Tibial nerve (tissue), 4 donors: ENCODE results near the gene GFRA3. TPM values are rescaled to one million over a fixed set of nuclear protein-coding genes. Genes with fewer than 3 reads are reported as not detected.
"Not testable (repeated sequence)": the region's sequence is repeated elsewhere in the genome, so short reads cannot be mapped to it uniquely, and the experiment has no call there.

ENCODE experiments used
- DNase-seq, 2 donors: peaks; one replicate each; pipeline ENCODE4 v3.0.0-alpha.2; 2019; ENCODE audit warnings: low spot score in 2 of 2
- H3K27ac ChIP-seq, 4 donors: fragments of 200-600 bp; sonication (generic) in 3 of 4; one replicate each; pipeline ENCODE4 v1.5.1; 2017 to 2019; ENCODE audit warnings: mild to moderate bottlenecking in 1 of 4
- H3K27me3 ChIP-seq, 2 donors: fragments of 200-600 bp; sonication (generic) in 1 of 2; one replicate each; pipeline versions ENCODE4 v1.5.1 to v1.6.0; 2017 to 2019
- H3K36me3 ChIP-seq, 3 donors: fragments of 200-600 bp; sonication (generic); one replicate each; pipeline ENCODE4 v1.5.1; 2018 to 2019
- H3K4me1 ChIP-seq, 4 donors: fragments of 200-600 bp; sonication (generic) in 3 of 4; one replicate each; pipeline ENCODE4 v1.5.1; 2017 to 2019
- H3K4me3 ChIP-seq, 4 donors: fragments of 200-600 bp; sonication (generic) in 3 of 4; one replicate each; pipeline ENCODE4 v1.5.1; 2017 to 2019; ENCODE audit warnings: mild to moderate bottlenecking in 1 of 4, moderate library complexity in 1 of 4
- H3K9me3 ChIP-seq, 4 donors: fragments of 200-600 bp; sonication (generic) in 3 of 4; one replicate each; pipeline ENCODE4 v1.5.1; 2017 to 2019
- CTCF ChIP-seq, 5 experiments: fragments of 200-600 bp in 3 of 5; fragments of 450-650 bp in 2 of 5; sonication (generic) in 3 of 5; IDR thresholded peaks; one replicate each; pipeline ENCODE4 v1.5.1; 2016 to 2019; ENCODE audit warnings: antibody characterized with exemption in 5 of 5, mild to moderate bottlenecking in 3 of 5, moderate library complexity in 2 of 5
- EP300 ChIP-seq, 2 donors: sonication (generic); formaldehyde crosslinking; IDR thresholded peaks; one replicate each; pipeline ENCODE4 v1.6.1; 2017; ENCODE audit warnings: antibody characterized with exemption in 2 of 2, mild to moderate bottlenecking in 1 of 2
- POLR2A ChIP-seq, 2 donors: fragments of 450-650 bp; IDR thresholded peaks; one replicate each; pipeline ENCODE4 v1.6.1; 2017; ENCODE audit warnings: antibody characterized with exemption in 2 of 2, mild to moderate bottlenecking in 2 of 2, moderate library complexity in 2 of 2
- WGBS, 2 donors: methylation state at CpG; one replicate each; pipeline ENCODE4 v1.1.5; 2018; 5-methylcytosine and 5-hydroxymethylcytosine counted together
- total RNA-seq, 4 donors: library from RNA; depleted of rRNA; stranded (reverse); fragments of >200 nt; gene quantifications; one replicate each; pipeline ENCODE4 v1.1.0, GENCODE V29; 2016

GFRA3 gene, protein sequence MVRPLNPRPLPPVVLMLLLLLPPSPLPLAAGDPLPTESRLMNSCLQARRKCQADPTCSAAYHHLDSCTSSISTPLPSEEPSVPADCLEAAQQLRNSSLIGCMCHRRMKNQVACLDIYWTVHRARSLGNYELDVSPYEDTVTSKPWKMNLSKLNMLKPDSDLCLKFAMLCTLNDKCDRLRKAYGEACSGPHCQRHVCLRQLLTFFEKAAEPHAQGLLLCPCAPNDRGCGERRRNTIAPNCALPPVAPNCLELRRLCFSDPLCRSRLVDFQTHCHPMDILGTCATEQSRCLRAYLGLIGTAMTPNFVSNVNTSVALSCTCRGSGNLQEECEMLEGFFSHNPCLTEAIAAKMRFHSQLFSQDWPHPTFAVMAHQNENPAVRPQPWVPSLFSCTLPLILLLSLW
- total RNA-seq: 1 to 10 TPM; 1.8 to 5.9 (median 4.1) TPM

- H3K4me1 ChIP-seq: peaks cover 0 to 18% (median 6%) of the 10 kb centered on the region in 4 donors
- DNase-seq: no peak
- H3K36me3 ChIP-seq: no peaks in the 10 kb centered on the region
- H3K27ac ChIP-seq: peak within 1 kb of the TSS; percentile 6 to 90 (median 74)
- peaks cover 0 to 16% of the 10 kb centered on the region in 2 donors for H3K27me3 ChIP-seq
- H3K4me3 ChIP-seq: peak within 1 kb of the TSS; percentile 27 to 72 (median 50)
- 2 to 3% methylated on average over 17 to 30 of the region's 62 CpGs for WGBS, 2 donors
- H3K9me3 ChIP-seq: no peaks in the 10 kb centered on the region
- TF ChIP-seq CTCF (IDR thresholded peaks at IDR 0.05) (no peak), POLR2A (IDR thresholded peaks at IDR 0.05) (no peak), EP300 (IDR thresholded peaks at IDR 0.05) (no peak)
Observed at GRCh38 chr5:138274189-138274853, at the start of gene GFRA3. GFRA3 (minus strand) TSS chr5:138274621; CDS start chr5:138274424, 197 bp downstream.

- not testable (repeated sequence) for H3K27ac ChIP-seq
Observed at GRCh38 chr5:138318211-138318610, 43.8 kb upstream of the GFRA3 start.

DNA sequence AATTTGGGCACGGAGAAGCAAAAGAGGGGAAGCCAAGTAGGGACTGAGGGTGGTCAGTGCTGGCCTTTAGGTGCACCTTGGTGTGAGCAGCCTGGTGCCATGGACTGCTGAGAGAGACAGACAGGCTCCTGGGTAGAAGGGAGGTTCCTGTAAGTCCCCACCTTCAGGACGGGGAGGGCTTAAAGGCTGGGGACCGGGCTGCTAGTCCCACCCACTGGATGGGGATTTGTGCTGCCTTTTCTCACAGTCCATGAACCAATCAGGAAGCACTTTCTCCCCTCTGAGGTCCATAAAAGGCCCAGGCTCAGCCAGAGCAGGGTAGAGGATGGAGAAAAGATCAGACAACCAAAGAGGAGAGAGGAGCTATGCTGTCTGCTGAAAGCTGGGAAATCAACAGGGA is 41.9 kb upstream of the GFRA3 start:
- TF ChIP-seq CTCF (IDR thresholded peaks at IDR 0.05) (no peak), EP300 (IDR thresholded peaks at IDR 0.05) (no peak), POLR2A (IDR thresholded peaks at IDR 0.05) (no peak)
- no peak overlapping the region for H3K4me3 ChIP-seq
- WGBS, 2 donors: 73 to 85% methylated on average over 3 of the region's 3 CpGs
- H3K27ac ChIP-seq: no peak overlapping the region
- no peaks in the 10 kb centered on the region for H3K4me1 ChIP-seq
- no peaks in the 10 kb centered on the region for H3K36me3 ChIP-seq
- DNase-seq: no peak
- H3K9me3 ChIP-seq: no peaks in the 10 kb centered on the region
- H3K27me3 ChIP-seq: no peaks in the 10 kb centered on the region

More at GRCh38 chr5:138318211-138318610, 43.8 kb upstream of the GFRA3 start:
- DNase-seq, H3K4me3 ChIP-seq, H3K36me3 ChIP-seq, H3K9me3 ChIP-seq, H3K27me3 ChIP-seq, H3K4me1 ChIP-seq: not testable (repeated sequence)
- WGBS, 2 donors: 96 to 99% methylated on average over 4 of the region's 4 CpGs

DNA sequence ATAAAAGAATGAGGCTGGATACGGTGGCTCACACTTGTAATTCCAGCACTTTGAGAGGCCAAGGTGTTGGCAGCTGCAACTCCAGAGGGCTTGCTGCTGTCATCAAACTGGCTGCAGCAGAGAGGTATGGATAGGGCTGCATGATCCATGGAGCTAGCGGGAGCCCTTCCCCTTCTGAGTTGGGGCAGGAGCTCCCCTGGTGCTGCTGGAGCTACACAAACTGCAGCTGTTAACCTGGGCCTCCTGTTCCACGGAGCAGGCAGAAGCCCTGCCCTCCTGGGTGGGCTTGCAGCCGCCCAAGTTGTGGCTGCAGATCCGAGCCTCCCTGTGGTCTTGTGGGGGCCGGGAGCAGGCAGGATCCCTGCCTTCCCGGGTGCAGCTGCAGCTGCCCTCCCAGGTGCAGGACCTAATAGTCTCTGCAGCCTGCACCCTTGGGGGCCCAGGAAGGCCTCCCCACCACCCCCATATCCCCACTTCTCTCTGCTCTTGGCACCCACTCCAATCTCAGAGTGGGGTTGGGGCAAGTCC is 41.4 kb upstream of the GFRA3 start:
- Histone ChIP-seq H3K4me1 (no peaks in the 10 kb centered on the region), H3K36me3 (no peaks in the 10 kb centered on the region), H3K9me3 (no peaks in the 10 kb centered on the region), H3K27ac (no peak overlapping the region), H3K27me3 (no peaks in the 10 kb centered on the region), H3K4me3 (no peak overlapping the region)
- TF ChIP-seq EP300 (IDR thresholded peaks at IDR 0.05) (no peak), POLR2A (IDR thresholded peaks at IDR 0.05) (no peak), CTCF (IDR thresholded peaks at IDR 0.05) (no peak)
- no peak for DNase-seq
- WGBS, 2 donors: 80 to 85% methylated on average over 3 to 7 of the region's 7 CpGs

DNA sequence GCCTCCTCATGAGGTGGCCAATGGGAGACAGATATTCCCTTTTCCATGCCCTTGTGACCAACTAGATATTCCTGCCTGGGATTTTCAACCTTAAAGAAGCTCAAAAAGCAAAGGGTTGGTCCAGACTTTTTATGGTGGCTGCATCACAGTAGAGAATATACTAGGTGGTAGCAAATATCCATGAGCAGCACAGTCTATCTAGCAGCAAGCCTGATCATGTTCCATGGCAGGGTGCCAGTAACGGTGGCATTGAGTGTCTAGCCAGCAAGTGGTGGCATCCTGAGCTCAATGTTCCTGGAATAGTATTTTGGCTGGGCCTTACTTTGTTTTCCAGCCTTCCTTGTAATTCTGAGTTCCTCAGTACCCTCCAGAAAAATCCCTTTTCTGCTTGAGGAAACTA is 31.4 kb upstream of the GFRA3 start:
- Histone ChIP-seq H3K36me3 (no peaks in the 10 kb centered on the region), H3K4me1 (no peaks in the 10 kb centered on the region), H3K27ac (no peak overlapping the region), H3K9me3 (no peaks in the 10 kb centered on the region), H3K27me3 (no peaks in the 10 kb centered on the region), H3K4me3 (no peak overlapping the region)
- TF ChIP-seq EP300 (IDR thresholded peaks at IDR 0.05) (no peak), POLR2A (IDR thresholded peaks at IDR 0.05) (no peak), CTCF (IDR thresholded peaks at IDR 0.05) (no peak)
- 45 to 53% methylated on average over 1 of the region's 1 CpG for WGBS, 2 donors
- no peak for DNase-seq
